Liver (tissue), 3 donors: ENCODE data around the gene TPST2.

ENCODE experiments used
- CTCF ChIP-seq: fragments of 150-350 bp; IDR thresholded peaks from 2 replicates; pipeline ENCODE4 v1.5.1; 2017; ENCODE audit warnings: improper control_type of control experiment, low read depth, low read length; ENCODE audit not compliant: missing input control
- HNF4A ChIP-seq, 2 donors: conservative IDR thresholded peaks; 2 replicates each; pipeline ENCODE4 v1.6.1; 2016; ENCODE audit warnings: antibody characterized with exemption in 2 of 2, mild to moderate bottlenecking in 2 of 2
- JUND ChIP-seq, 2 donors: IDR thresholded peaks; 2 replicates each; pipeline ENCODE4 v1.6.1; 2016; ENCODE audit warnings: antibody characterized with exemption in 2 of 2
- RAD21 ChIP-seq, 2 donors: IDR thresholded peaks; 2 replicates each; pipeline ENCODE4 v1.6.1; 2016; ENCODE audit warnings: antibody characterized with exemption in 2 of 2, mild to moderate bottlenecking in 2 of 2
- RXRA ChIP-seq, 2 donors: IDR thresholded peaks; 2 replicates each; pipeline ENCODE4 v1.6.1; 2017 to 2018; ENCODE audit warnings: antibody characterized with exemption in 2 of 2, mild to moderate bottlenecking in 1 of 2
- TAF1 ChIP-seq: conservative IDR thresholded peaks from 2 replicates; pipeline ENCODE4 v1.6.1; 2016; ENCODE audit warnings: antibody characterized with exemption, mild to moderate bottlenecking
- YY1 ChIP-seq: IDR thresholded peaks from 2 replicates; pipeline ENCODE4 v1.6.1; 2016; ENCODE audit warnings: antibody characterized with exemption, mild to moderate bottlenecking
- ZBTB33 ChIP-seq: IDR thresholded peaks from 2 replicates; pipeline ENCODE4 v1.6.1; 2016; ENCODE audit warnings: antibody characterized with exemption
- TF ChIP-seq, protein P1 (sequence below): IDR thresholded peaks from 2 replicates; pipeline ENCODE4 v1.6.1; 2016; ENCODE audit warnings: antibody characterized with exemption, mild to moderate bottlenecking
- donor health status: healthy.
- donor health status: healthy.

- TF ChIP-seq RAD21 (IDR thresholded peaks at IDR 0.05) = no peak
- no peak for TF ChIP-seq CTCF
- TF ChIP-seq YY1 = no peak
- TF ChIP-seq ZBTB33 = no peak
- TF ChIP-seq HNF4A (conservative IDR thresholded peaks at IDR 0.05) = no peak
- TF ChIP-seq RXRA (IDR thresholded peaks at IDR 0.05) = no peak
- TF ChIP-seq, protein P1, sequence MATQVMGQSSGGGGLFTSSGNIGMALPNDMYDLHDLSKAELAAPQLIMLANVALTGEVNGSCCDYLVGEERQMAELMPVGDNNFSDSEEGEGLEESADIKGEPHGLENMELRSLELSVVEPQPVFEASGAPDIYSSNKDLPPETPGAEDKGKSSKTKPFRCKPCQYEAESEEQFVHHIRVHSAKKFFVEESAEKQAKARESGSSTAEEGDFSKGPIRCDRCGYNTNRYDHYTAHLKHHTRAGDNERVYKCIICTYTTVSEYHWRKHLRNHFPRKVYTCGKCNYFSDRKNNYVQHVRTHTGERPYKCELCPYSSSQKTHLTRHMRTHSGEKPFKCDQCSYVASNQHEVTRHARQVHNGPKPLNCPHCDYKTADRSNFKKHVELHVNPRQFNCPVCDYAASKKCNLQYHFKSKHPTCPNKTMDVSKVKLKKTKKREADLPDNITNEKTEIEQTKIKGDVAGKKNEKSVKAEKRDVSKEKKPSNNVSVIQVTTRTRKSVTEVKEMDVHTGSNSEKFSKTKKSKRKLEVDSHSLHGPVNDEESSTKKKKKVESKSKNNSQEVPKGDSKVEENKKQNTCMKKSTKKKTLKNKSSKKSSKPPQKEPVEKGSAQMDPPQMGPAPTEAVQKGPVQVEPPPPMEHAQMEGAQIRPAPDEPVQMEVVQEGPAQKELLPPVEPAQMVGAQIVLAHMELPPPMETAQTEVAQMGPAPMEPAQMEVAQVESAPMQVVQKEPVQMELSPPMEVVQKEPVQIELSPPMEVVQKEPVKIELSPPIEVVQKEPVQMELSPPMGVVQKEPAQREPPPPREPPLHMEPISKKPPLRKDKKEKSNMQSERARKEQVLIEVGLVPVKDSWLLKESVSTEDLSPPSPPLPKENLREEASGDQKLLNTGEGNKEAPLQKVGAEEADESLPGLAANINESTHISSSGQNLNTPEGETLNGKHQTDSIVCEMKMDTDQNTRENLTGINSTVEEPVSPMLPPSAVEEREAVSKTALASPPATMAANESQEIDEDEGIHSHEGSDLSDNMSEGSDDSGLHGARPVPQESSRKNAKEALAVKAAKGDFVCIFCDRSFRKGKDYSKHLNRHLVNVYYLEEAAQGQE = no peak
- no peak for TF ChIP-seq TAF1
- TF ChIP-seq JUND (IDR thresholded peaks at IDR 0.05) = no peak
Observed at GRCh38 chr22:26619510-26619909, 29.6 kb upstream of the TPST2 start.
